Measurements from ENCODE around the gene TMEM229B. TPM values are rescaled to one million over a fixed set of nuclear protein-coding genes. Genes with fewer than 3 reads are reported as not detected.

TMEM229B gene
- polyA plus RNA-seq, 3 donors, result 10.2 to 18.7 (median 17.3) TPM

DNA sequence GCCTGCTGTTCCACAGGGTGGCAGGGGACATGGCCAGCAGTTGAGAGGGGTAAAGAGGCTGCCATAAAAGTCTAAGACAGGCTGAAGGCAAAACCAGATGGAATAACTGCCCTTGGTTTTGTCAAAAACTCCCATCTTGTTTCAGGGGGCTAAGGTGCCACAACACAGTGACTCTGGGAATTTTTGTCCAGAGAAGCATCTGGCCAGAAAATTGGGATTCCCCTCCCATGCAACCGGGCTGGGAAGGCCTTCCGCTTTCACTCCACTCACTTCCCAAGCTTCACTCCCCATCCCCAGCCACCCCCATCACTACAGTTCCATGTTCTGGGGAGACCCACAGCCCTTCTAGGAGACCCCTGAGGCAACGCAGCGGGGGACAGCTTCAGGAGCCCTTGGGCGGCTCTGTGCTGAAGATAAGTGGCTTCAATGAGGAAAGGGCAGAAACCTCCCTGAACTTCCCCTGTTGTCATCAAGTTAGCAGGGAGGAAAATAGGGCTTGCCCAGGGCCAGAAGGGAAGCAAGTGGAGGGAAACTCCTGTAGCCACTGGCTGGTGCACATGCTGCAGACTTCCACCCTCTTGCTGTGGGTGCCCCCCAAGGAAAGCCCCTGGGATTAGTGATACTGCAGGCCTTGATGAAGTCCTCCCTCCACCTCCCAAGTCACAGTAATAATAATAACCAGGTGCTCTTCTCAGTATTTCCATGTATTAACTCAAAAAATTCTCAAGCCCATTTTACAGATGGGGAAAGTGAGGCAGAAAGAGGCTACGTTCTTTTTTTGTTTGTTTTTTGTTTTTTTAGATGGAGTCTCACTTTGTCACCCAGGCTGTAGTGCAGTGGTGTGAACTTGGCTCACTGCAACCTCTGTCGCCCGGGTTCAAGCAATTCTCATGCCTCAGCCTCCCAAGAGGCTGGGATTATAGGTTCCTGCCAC lies 6.0 kb downstream of the TMEM229B start:
- Histone ChIP-seq H3K27ac (ENCODE audit: low read depth in 1 of 2, low read length in 2 of 2) (no peak overlapping the region), H4K20me1 (ENCODE audit: insufficient read depth, low read length) (peaks cover 12% of the 10 kb centered on the region), H3K4me3 (replicated peaks in 1 of 3; ENCODE audit: low read depth in 2 of 3, low read length in 3 of 3) (no peak overlapping the region), H3K4me2 (replicated peaks; ENCODE audit: extremely low read depth, low read length, poor library complexity, severe bottlenecking) (no peak overlapping the region), H3K9me3 (replicated peaks in 1 of 2; ENCODE audit: control insufficient read depth in 1 of 2, insufficient read depth in 1 of 2, low read length in 2 of 2) (no peaks in the 10 kb centered on the region), H3K27me3 (ENCODE audit: control insufficient read depth in 2 of 2, insufficient read depth in 2 of 2, low read length in 2 of 2) (no peaks in the 10 kb centered on the region), H2AFZ (ENCODE audit: insufficient read depth, low read depth, low read length, poor library complexity, severe bottlenecking) (no peak overlapping the region), H3K9ac (ENCODE audit: insufficient read depth, low read length, poor library complexity, severe bottlenecking) (peak overlapping the region; percentile 6), H3K79me2 (ENCODE audit: insufficient read depth, low read length) (peaks cover 3% of the 10 kb centered on the region), H3K36me3 (replicated peaks in 1 of 2; ENCODE audit: control insufficient read depth in 1 of 2, insufficient read depth in 2 of 2, low read length in 2 of 2) (peaks cover 24 to 66% of the 10 kb centered on the region in 2 donors), H3K4me1 (ENCODE audit: control insufficient read depth in 1 of 2, insufficient read depth in 2 of 2, low read length in 2 of 2) (peaks cover 25 to 37% of the 10 kb centered on the region in 2 donors)
- Mint-ChIP-seq H3K9me3 (peaks cover 0 to 7% (median 0%) of the 10 kb centered on the region in 7 donors), H3K4me1 (peaks cover 47% of the 10 kb centered on the region), H3K27me3 (ENCODE audit: low read depth in 3 of 3) (peaks cover 0 to 3% (median 0%) of the 10 kb centered on the region in 3 donors), H3K27ac (peak overlapping the region in 3 of 7 donors; percentile 14 to 59 (median 17)), H3K4me3 (no peak overlapping the region), H3K36me3 (peaks cover 64 to 66% of the 10 kb centered on the region in 2 donors)
- WGBS (ENCODE audit: insufficient coverage), result 100% methylated on average over 2 of the region's 8 CpGs
- TF ChIP-seq CTCF (IDR thresholded peaks at IDR 0.05), result no peak
- intact Hi-C loops (cut with micrococcal nuclease), result no loop called here
- no peak for DNase-seq

GRCh38 chr14:67480011-67480410 lies 8.5 kb downstream of the TMEM229B start:
- peaks cover 13 to 60% of the 10 kb centered on the region in 2 donors for H3K36me3 ChIP-seq (replicated peaks in 1 of 2; ENCODE audit: control insufficient read depth in 1 of 2, insufficient read depth in 2 of 2, low read length in 2 of 2)
- no peaks in the 10 kb centered on the region for H3K79me2 ChIP-seq (ENCODE audit: insufficient read depth, low read length)
- intact Hi-C loops (cut with micrococcal nuclease), result no loop called here
- no peaks in the 10 kb centered on the region for H3K9me3 ChIP-seq (replicated peaks in 1 of 2; ENCODE audit: control insufficient read depth in 1 of 2, insufficient read depth in 1 of 2, low read length in 2 of 2)
- no peak overlapping the region for H3K4me3 ChIP-seq (replicated peaks in 1 of 3; ENCODE audit: low read depth in 2 of 3, low read length in 3 of 3)
- H3K9ac ChIP-seq (ENCODE audit: insufficient read depth, low read length, poor library complexity, severe bottlenecking), result no peak overlapping the region
- TF ChIP-seq CTCF (IDR thresholded peaks at IDR 0.05), result no peak
- peaks cover 56 to 58% of the 10 kb centered on the region in 2 donors for H3K36me3 Mint-ChIP-seq
- WGBS (ENCODE audit: insufficient coverage), result 74% methylated on average over 5 of the region's 9 CpGs
- H4K20me1 ChIP-seq (ENCODE audit: insufficient read depth, low read length), result peaks cover 12% of the 10 kb centered on the region
- no peaks in the 10 kb centered on the region for H3K9me3 Mint-ChIP-seq
- H3K27me3 Mint-ChIP-seq (ENCODE audit: low read depth in 3 of 3), result peaks cover 0 to 3% (median 0%) of the 10 kb centered on the region in 3 donors
- H3K4me3 Mint-ChIP-seq, result no peak overlapping the region
- DNase-seq, result no peak
- H3K4me1 Mint-ChIP-seq, result peaks cover 35% of the 10 kb centered on the region
- H2AFZ ChIP-seq (ENCODE audit: insufficient read depth, low read depth, low read length, poor library complexity, severe bottlenecking), result no peak overlapping the region
- no peak overlapping the region for H3K4me2 ChIP-seq (replicated peaks; ENCODE audit: extremely low read depth, low read length, poor library complexity, severe bottlenecking)
- no peaks in the 10 kb centered on the region for H3K27me3 ChIP-seq (ENCODE audit: control insufficient read depth in 2 of 2, insufficient read depth in 2 of 2, low read length in 2 of 2)
- H3K27ac Mint-ChIP-seq, result peak overlapping the region in 1 of 7 donors; percentile 59
- no peak overlapping the region for H3K27ac ChIP-seq (ENCODE audit: low read depth in 1 of 2, low read length in 2 of 2)
- peaks cover 13 to 19% of the 10 kb centered on the region in 2 donors for H3K4me1 ChIP-seq (ENCODE audit: control insufficient read depth in 1 of 2, insufficient read depth in 2 of 2, low read length in 2 of 2)
